ENCODE measurements around the gene COL5A2. TPM values are rescaled to one million over a fixed set of nuclear protein-coding genes. Genes with fewer than 3 reads are reported as not detected.

Gene COL5A2
- total RNA-seq, 4 donors from 2014 or later, result 63.8 to 93.8 (median 74.4) TPM

GRCh38 chr2:189152483-189152882 is 27.1 kb downstream of the COL5A2 start:
- no peak for DNase-seq (ENCODE audit: low spot score)

GRCh38 chr2:189151906-189152305 is 27.7 kb downstream of the COL5A2 start:
- TF ChIP-seq CTCF (IDR thresholded peaks at IDR 0.05), result no peak
- ATAC-seq (ENCODE audit: low FRiP score) (peak; percentile 78), DNase-seq (ENCODE audit: low spot score) (no peak)

More at GRCh38 chr2:189152483-189152882, 27.1 kb downstream of the COL5A2 start:
- ATAC-seq (ENCODE audit: low FRiP score), result no peak
- TF ChIP-seq CTCF (IDR thresholded peaks at IDR 0.05), result no peak

GRCh38 chr2:189150033-189150432 is 29.5 kb downstream of the COL5A2 start:
- ATAC-seq (ENCODE audit: low FRiP score) (peak; percentile 64), DNase-seq (ENCODE audit: low spot score) (no peak)
- no peak for TF ChIP-seq CTCF (IDR thresholded peaks at IDR 0.05)

GRCh38 chr2:189147989-189148388 is 31.6 kb downstream of the COL5A2 start:
- no peak for TF ChIP-seq CTCF (IDR thresholded peaks at IDR 0.05)
- DNase-seq (ENCODE audit: low spot score) (no peak), ATAC-seq (ENCODE audit: low FRiP score) (no peak)

- no peak for ATAC-seq (ENCODE audit: low FRiP score)
- no peak for TF ChIP-seq CTCF (IDR thresholded peaks at IDR 0.05)
- DNase-seq (ENCODE audit: low spot score), result no peak
Measured at GRCh38 chr2:189147361-189147760, 32.2 kb downstream of the COL5A2 start.

GRCh38 chr2:189146553-189146952 is 33.0 kb downstream of the COL5A2 start:
- ATAC-seq (ENCODE audit: low FRiP score) (no peak), DNase-seq (ENCODE audit: low spot score) (no peak)
- no peak for TF ChIP-seq CTCF (IDR thresholded peaks at IDR 0.05)

- DNase-seq (ENCODE audit: low spot score) (no peak), ATAC-seq (ENCODE audit: low FRiP score) (no peak)
- TF ChIP-seq CTCF (IDR thresholded peaks at IDR 0.05), result no peak
Measured at GRCh38 chr2:189144700-189145211, 34.8 kb downstream of the COL5A2 start.

Measured in omental fat pad (tissue), 4 donors.